GM21825 (cell line): ENCODE measurements around the gene FSCN2.

Experiments
- ATAC-seq: cut with Tn5 transposase; IDR thresholded peaks from one replicate; pipeline ENCODE4 v1.9.1; 2021; ENCODE audit warnings: mild to moderate bottlenecking, moderate library complexity; ENCODE audit not compliant: unreplicated experiment

Gene FSCN2, protein sequence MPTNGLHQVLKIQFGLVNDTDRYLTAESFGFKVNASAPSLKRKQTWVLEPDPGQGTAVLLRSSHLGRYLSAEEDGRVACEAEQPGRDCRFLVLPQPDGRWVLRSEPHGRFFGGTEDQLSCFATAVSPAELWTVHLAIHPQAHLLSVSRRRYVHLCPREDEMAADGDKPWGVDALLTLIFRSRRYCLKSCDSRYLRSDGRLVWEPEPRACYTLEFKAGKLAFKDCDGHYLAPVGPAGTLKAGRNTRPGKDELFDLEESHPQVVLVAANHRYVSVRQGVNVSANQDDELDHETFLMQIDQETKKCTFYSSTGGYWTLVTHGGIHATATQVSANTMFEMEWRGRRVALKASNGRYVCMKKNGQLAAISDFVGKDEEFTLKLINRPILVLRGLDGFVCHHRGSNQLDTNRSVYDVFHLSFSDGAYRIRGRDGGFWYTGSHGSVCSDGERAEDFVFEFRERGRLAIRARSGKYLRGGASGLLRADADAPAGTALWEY

DNA sequence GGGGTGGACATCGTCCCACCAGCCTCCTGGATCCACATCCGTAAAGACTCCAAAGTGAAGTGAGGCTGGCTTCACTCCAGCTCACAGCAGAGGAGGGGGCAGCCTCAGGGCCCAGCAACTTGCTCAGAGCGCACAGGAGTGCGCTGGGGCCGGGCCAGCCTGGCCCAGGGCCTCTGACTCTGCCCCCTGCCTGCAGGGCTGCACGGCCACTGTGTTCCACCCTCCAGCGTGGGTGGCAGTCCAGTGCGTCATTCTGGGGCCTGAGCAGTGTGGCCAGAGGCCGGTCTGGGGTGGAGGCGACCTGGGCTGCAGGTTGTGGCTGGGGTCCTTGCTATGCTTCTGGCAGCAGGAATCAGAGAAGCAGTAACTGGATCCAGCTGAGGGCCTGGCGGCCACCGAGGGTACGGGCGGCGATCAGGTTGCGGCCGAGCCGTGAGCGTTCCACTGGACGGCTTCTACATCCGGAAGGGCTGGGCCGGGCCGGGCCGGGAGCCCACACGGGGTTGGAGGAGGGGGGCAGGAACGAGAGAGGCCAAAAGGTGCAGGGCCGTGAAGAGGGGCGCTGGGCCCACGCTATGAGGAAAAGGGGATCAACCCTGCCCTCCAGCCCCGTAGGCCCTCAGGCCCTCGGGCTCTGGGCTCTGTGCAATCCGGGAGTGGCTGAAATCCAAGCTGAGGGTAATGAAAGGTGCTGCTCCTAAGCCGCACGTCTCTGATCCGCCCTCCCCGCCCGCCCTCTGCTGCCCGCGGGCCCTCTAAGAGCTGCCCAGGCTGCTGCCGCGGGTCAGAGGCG, at the start of gene FSCN2:
FSCN2 (plus strand) TSS at position 787 of the 793 bp plus-strand sequence. CDS start 155 bp downstream, outside the sequence.
- ATAC-seq: no peak

DNA sequence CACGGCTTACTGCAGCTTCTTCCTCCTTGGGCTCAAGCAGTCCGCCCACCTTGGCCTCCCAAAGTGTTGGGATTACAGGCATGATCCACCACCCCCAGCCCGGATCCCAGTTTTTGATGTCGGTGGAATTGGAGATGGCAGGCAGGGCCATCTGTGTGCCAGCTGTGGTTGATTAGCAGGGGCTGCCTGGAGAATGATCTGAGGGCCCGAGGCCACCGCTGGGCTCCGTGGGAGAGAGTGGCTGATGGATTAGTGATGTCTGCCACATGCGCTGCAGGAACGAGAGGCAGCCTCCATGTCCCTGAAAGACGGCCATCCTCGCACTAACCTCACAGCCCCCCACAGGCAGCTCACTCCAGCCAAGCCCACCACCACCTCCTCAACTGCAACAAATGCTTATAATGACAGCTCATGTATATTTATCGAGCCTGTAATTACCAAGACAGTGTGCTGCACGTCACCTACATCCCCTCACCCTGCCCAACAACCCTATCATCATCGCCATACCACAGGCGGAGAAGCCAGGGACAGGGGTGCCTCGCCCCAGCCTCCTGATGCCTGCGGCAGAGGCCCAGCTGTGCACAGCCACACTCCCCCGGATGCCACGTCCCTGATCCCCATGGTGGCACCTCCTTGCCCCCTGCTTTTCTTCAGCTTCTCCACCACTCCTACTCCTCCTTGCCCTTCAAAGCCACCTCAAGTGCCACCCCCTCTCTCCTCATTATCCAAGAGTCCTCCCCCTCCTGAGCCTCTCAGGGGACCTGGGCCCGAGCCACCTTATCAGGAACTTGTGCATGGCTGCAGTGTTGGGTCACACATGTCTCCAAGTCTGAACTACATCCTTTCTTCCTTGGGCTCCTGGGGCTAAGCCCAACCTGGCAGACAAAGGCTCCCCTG, 48.8 kb upstream of the FSCN2 start:
- ATAC-seq: no peak

DNA sequence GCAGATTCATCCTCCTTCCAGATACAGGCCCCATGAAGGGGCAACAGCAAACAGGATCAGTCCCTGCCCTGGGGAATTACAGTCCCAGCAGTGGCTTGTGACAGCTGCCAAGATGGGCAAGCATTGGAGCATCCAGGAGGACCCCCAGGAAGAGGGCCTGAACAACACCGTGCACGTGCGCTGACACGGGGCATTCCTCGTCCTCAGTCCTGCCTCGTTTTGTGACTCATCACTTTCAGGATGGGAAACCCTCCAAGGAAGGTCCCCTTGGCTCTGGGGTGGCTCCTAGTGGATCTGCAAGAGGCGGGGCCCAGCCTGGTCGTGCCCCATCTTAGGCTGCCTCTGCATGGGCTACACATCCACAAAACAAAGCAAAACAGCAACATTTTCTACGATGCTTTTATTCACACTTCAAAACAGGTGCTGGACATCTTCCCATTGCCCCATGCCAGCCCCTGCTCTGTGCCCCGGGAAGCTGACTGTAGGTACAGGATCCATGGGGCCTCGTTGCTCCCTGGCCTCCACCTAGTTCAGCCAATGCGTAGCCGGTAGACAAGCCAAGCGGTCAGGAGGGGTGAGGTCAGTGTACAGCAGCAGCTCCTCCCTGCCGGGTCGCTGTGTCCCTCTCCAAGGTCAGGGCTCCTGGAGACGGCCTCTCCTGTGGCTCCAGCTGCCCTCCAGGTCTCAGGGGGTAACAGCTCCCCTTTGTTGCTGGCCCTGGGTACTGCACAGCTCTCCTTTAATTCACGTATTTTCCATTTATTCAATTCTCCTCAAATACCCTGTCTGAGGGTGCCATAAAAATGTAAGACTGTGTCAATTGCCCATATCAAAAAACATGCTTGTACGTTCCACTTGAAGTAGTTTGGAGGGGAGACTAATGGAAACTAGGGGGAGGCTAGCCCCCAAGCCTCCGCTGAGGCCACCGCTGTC, 47.8 kb upstream of the FSCN2 start:
- ATAC-seq: no peak

DNA sequence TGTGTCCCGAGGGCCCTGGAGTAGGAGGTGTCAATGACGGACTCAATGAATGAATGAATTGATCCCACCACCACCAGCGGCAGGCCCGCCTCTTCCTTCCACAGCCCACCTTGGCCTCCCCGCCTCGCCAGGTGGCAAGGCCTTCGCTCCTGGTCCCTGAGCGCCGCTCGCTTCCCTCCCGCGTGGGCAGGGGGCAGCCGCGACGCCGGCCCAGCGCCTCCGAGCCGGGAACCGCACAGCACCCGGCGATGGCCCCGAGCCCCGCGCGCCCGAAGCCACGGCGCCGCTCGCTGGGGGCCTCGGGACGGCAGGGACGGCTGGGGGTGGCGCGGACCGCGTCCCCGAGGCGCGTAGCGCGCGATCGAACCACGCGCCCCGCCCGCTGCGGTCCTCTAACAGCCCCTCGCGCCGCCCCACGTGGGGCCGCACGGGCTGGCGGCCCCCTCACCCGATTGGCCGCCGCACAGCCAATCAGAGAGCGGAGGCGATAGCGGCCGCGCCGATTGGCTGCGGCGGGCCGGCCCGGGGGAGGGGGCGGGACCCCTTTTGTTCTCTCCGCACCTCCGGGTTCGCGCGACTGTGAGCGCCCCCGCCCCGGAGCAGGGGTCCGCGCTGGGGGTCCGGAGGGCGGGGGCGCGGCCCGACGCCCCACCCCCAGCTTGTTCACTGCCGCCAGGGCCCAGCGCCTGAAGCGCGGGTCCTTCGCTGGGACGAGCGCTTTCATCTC, 46.9 kb upstream of the FSCN2 start:
- ATAC-seq: no peak

DNA sequence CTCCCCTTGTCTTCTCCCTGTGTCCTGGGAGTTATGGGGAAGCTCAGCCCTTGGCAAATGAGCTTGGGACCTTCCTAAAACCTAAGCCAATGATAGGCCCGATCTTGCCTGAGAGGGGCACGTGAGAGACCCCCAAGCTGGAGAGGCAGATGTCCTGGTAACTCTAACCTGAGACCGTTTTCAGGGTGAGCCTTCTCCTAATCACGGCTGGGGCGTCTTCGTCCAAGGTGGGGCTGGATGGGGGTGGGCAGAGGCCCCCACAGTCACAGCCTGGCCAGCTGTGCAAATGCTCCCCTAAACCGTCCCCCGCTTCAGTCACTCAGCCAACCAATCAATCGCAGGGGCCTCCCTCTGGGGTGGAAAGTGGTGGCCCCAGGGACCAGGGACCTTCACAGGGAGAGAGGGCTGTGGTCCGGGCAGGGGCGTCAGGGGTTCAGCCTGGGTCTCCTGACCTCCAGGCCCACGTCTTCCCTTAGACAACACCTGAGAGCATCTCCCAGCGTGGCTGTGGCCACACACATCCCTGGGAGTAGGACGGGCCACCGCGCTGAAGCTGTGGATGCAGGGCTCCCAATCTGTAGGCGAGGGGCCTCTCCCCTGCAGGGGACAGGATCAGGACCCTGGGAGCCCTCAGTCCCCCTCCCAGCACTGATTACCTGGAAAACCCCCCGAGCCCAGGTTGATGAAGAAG, 46.2 kb upstream of the FSCN2 start:
- no peak for ATAC-seq

DNA sequence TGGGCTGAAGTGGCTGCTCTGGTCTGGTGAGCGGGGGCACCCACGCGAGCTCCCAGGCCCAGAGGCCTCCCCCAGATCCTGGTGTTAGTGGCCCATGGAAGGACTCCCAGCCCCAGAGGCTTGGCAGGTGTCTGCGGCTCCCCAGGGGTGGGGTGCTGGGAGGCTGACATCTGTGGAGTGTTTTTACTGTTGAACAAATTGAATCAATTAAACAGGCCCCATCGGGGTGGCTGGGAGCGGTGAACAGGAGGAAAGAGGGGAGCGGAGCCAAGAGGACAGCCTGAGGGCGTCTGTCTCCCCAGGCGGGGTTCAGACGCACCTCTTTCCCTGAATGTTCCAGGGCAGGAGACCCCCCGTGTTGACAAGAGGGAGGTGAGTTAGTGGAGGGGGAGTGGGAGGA, 45.5 kb upstream of the FSCN2 start:
- ATAC-seq: no peak

DNA sequence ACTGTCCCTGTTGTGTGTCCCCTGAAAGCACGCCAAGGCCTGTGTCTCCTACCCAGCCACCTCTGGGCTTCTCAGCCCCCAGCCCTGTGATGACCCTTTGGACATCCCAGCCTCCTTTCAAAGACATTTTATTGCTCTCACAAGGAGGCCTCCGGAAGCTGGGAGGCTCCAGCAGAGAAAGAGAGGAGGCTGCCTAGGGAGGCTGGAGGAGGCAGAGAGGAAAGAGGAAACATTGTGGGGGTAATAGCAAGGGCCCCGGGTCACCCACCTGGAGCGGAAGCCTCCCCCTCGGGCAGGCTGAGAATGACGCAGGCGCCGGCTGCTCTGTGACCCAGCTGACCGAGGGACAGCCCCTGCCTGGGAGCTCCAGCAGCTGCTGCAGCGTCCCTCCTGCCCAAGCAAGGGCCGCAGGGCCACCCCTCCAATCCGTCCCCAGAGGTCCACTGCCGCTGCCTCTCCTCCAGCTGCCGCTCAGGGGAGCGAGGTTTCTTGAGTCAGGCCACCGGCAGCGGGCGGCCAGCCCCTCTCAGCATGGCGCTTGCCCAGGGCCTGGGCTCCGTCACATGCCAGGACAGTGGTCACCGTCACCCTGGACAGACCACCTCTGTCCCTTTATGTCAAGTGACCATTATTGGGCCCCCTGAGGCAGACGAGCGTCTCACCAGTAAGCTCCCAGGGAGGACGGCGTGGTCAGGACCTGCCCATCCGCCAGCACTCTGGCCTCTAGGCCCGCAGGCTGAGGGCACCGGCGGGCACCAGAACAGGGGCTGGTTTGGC, 44.9 kb upstream of the FSCN2 start:
- ATAC-seq: no peak

DNA sequence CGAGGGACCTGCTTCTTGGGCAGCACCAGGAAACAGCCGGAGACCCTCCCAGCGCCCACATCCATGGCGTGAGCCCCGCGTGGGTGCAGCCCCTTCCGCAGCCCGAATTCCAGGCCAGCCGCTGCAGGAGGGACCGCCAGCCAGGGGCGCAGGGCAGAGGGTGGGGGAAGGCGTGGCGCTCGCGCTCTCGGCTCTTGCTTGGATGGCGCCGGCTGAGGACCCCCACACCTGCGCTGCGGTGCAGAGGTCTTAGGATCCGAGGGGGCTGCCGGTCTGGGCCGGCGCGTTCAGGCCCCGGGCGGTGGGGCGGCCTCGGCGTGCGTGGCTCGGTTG, 44.3 kb upstream of the FSCN2 start:
- ATAC-seq: no peak

DNA sequence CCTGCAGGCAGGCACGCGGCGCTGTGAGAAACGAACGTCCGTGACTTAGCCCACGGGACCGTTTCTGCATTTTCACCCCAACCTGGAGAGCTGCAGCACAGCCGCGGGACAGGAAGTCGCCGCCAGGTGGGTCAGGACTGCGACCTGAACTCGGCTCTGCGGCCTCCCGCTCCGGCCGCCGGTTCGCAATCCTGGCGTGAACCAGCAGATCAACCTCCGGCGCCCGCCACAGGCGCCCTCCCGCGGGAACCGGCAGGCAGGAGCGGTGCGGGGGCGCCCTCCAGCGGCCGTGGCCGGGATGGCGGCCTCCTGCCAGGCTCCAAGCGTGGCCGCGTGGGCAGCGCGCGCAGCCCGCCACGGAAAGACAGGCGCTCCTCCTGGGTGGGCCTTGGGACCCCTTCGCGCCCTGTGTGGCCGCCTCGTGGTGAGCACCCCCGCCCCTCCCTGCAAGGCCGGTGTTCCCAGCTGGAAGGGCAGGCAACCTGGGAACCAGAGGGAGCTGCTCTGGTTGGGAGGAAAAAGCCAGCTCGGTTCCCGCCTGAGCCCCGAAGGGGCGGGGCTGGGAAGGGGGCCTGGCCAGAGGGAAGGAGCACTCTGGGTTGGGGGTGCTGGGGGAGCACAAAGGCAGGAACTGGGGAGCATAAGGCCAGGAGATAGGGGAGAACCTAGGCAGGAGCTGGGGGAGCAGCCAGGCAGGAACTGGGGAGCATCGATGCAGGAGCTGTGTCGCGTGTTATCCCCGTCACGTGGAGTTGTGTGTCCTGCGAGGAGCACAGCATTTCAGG, 43.8 kb upstream of the FSCN2 start:
- peak; percentile 55 for ATAC-seq

DNA sequence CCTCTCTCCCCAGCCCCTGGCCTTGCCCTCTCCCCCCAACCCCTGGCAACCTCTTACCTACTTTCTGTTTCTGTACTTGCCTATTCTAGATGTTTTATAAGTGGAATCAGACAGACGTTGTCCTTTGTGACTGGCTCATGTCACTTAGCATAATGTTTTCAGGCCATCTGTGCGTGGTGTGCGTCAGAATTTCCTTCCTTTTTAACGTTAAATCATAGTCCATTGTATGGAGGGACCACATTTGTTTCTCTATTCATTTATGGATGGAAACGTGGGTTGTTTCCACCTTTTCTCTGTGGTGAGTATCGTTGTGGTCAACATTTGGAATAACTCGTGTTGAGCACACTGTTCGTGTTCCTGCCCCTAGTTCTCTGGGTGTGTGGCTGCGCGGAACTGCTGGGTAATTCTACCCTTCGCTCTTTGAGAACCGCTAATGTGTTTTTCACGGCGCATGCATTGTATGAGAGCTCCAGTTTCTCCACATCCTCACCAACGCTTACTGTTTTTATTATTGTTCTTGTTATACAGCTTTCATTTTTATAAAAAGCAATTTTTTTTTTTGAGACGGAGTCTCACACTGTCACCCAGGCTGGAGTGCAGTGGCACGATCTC, 41.9 kb upstream of the FSCN2 start:
- no peak for ATAC-seq

DNA sequence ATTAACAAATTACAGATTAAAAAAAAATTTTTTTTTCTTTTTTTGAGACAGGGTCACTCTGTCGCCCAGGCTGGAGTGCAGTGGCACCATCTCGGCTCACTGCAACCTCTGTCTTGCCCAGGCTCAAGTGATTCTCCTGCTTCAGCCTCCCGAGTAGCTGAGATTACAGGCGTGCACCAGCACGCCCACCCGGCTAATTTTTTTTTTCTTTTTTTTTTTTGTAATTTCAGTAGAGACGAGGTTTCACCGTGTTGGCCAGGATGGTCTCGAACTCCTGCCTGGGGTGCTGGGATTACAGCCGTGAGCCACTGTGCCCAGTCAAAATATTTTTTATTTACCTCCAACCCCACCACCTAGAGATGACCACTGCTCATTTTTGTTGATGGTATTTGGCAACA, 41.1 kb upstream of the FSCN2 start:
- ATAC-seq: no peak

DNA sequence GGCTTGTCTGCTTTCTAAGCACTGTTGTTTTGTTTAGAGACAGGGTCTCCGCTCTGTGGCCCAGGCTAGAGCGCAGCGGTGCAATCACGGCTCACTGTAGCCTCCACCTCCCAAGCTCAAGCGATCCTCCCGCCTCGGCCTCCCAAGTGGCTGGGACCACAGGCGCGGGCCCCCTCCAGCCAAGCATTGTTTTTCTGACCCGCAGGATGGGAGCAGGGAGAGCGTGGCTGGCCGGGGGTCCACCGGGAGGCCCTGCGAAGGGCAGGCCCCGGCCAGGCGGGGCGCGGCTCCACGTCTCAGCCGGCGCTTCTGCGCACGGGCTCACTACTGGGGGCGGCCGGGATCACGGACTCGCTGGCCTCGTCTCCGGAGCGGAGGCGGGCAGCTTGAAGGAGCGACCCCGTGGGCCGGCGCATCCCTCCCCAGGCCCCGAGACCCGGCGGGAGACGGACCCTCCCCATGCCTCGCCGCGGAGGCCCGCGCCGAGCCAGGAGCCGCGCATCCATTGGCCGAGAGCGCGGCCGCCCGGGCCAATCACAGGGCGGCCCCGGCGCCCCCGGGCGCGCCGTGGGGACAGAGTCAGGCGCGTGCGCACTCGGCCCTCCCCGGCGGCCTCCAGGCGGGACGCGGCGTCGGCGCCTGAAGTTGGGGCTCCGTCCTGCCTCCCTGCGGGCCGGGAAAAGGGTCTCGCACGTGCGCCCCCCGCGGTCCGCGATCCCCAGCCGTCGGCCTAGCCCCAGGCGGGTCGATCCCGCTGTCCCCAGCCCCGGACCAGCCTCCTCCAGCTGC, 40.5 kb upstream of the FSCN2 start:
- no peak for ATAC-seq

DNA sequence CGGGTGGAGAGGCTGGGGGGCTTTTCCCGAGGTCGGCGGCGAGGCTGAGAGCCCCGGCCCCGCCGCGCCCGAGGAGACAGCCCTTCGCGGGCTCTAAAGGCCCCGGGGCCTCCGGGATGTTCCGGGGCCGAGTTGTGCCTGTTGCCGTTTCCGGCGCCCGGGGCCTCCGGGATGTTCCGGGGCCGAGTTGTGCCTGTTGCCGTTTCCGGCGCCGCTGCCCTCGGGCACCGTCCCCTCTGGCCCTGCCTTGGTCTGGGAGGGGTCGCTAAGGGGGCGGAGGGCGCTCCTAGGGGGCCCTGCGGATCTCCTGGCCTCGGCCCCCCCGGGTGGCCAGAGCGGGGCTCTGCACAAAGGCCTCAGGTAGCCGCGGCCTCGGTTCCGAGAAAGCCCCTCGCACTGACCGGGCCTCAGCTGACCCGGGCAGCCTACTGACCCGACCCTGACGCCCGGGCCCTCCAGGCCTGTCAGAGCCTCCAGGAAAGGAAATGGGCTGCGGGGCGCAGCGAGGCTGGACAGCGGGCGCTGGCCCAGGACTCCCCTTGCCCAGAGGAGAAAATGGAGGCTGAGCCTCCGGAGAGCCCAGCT, 39.8 kb upstream of the FSCN2 start:
- no peak for ATAC-seq

DNA sequence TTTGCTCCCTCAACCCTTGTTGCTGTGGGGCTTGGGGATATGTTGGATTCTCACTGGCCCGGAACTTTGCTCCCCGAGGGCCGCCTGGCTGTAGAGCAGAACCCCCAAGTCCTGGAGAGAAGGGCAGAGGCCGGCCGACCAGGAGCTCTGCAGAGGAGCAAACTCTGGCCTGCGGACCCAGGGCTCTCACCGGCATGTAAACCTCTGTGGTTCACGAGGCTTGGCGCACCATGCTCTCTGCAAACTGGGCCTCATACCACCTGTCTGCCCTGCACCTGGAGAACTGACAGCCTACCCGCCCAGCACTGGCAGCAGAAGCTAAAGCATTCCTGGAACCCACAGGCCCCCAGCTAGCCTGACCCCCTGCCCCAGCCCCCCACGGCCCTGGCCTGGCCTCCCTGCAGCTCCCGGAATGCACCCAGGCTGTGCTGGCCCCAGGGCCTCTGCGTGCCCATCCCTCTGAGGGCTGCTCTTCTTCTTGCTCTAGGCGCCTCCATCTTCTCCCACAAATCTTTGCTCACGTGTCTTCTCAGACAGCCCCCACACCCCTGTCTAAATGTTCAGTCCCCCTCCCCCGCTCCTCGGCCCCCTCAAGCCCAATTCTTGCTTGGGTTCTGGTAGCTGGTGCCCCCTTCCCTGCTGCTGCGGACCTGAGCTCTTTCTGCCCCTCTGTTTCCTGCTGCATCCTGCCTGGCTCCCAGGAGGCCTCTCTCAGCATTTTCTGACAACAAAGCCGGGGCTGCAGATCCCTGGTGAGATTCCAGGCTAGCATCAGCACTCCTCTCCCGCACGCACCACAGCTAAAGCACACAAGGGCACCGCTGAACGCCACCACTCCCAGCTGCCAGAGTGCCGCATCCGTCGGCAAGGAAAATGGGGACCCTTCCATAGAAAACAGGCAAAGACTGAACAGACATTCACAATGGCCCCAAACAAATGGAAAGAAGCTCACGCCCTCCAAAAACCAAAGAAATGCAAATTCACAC, 38.9 kb upstream of the FSCN2 start:
- no peak for ATAC-seq
